ENCODE results near the gene USP19.

The USP19 gene, protein sequence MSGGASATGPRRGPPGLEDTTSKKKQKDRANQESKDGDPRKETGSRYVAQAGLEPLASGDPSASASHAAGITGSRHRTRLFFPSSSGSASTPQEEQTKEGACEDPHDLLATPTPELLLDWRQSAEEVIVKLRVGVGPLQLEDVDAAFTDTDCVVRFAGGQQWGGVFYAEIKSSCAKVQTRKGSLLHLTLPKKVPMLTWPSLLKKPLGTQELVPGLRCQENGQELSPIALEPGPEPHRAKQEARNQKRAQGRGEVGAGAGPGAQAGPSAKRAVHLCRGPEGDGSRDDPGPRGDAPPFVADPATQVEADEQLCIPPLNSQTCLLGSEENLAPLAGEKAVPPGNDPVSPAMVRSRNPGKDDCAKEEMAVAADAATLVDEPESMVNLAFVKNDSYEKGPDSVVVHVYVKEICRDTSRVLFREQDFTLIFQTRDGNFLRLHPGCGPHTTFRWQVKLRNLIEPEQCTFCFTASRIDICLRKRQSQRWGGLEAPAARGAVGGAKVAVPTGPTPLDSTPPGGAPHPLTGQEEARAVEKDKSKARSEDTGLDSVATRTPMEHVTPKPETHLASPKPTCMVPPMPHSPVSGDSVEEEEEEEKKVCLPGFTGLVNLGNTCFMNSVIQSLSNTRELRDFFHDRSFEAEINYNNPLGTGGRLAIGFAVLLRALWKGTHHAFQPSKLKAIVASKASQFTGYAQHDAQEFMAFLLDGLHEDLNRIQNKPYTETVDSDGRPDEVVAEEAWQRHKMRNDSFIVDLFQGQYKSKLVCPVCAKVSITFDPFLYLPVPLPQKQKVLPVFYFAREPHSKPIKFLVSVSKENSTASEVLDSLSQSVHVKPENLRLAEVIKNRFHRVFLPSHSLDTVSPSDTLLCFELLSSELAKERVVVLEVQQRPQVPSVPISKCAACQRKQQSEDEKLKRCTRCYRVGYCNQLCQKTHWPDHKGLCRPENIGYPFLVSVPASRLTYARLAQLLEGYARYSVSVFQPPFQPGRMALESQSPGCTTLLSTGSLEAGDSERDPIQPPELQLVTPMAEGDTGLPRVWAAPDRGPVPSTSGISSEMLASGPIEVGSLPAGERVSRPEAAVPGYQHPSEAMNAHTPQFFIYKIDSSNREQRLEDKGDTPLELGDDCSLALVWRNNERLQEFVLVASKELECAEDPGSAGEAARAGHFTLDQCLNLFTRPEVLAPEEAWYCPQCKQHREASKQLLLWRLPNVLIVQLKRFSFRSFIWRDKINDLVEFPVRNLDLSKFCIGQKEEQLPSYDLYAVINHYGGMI (N-terminal part only)

DNA sequence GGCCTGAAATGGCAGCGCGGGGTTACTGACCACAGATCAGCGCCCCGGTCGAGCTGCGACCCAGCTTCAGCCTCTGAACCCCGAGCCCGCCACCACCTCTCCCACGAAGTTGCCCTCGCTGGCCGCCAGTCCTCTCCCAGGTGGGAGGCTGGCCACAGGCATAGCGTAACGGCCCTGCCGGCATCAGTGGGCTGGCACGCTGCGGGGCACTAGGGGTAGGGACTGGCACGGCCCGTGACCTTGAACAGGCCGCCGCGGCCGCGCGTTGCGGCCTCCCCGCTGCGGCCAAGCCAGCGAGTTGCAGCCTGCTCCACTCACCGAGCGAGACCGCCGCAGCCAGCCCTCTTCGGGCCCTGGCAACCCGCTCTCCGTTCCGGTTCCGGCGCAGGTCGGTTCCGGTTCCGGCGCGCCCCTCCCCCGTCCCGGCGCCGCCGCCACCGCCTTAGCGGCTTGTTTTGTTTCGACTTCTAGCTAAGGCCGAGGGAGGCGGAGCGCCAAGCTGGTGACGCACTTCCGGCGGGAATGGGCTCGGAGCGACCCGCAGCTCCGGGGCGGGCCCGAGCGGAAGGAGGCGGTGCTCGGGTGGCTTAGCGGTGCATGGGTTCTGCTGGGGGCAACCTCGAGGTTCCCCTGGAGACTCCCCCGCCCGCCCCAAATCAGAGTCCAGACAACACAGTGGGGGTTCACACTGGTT lies at the start of gene USP19:
Gene USP19 (minus strand): TSS at position 386 of the 694 bp plus-strand sequence. CDS start 1,678 bp downstream, outside the sequence.
- DNase-seq (ENCODE audit: extremely low read depth in 1 of 2, low read depth in 1 of 2), result peak; percentile 84 to 87

DNA sequence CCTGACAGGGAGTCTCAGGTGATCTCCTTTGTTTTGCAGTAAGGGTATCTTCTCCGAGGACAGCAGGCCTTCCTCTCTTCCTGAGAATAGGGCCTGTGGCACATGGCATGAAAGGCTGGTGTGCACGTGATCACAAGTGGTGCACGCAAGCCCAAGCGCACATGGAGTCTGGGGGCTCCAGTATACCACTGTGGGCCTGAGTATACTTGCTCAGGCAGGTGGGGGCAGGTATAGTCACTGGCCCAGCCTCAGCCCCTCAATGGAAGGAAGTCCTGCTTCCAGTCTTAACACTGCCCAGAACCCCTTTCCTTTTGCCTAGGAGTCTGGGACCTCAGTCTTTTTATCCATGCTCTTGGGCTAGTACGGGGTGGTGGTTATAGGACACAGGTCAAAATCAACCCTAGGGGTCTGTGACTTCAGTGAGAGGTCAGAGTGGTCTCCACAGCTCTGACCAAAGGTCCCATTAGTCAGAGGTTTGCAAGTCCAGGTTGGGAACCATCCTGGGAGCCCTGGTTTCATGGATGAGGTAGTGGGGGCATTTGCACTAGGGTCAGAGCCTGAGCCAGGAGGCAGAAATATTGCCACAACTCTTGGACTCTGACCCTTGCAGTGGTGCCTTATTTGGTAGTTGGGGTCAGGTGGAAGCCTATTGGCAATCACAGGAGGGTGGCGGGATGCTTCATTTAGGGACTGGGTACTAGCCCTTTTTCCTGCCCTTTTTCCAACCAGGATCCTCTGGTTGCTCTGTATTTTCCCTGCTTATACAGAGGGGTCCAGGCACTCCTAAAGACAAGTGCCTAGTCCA lies 46.3 kb upstream of the USP19 start:
- no peak for DNase-seq (ENCODE audit: extremely low read depth in 1 of 2, low read depth in 1 of 2)

DNA sequence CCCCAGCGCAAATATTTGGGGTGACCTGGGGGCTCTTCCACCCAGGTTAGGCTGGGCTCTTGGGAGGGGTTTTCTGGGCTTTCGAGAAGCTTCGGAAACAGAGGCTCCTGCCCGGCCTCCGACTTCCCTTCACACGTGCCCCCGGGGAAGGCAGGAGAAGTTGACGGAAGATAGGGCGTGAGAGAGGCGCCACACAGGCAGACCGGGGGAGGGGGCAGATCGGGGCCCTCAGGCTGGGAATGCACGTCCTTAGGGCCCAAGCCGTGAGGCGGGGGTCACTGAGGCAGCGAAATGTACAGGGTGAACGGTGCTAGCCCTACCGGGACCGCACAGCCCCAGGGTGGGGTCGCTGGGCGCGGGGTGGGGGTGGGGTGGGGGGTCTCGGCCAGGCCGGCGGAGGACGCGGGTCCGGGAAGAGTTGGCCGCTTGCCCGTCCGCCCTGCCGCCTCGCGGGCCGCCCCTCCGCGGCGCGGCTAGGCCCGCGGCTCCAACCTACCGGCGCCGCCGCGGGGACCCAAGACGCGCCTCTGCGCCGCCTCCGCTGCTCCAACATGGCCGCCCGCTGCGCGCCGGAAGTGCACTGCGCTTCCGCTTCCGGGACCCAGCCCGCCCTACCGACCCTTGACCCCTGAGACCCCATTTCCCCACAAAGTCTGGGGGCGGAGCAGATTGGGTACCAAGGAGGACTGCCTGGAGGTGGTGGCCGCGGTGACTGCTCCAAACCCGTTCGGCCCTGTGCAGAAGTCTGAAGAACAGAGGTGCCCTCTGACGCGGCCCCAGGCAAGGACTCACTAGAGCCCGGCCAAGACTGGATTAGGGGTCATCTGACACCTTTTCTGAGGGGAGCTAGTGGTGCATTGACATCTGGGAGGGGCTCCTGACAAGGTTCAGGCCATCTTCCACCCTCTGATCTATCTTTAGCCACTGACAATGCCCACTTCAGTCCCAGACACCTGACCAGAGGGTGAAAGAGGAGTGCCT lies 45.4 kb upstream of the USP19 start, which contains the start of gene CCDC71:
Gene CCDC71 (minus strand): TSS at position 561 of the 981 bp plus-strand sequence. CDS start 2,123 bp downstream, outside the sequence.
- DNase-seq (ENCODE audit: extremely low read depth in 1 of 2, low read depth in 1 of 2), result peak; percentile 33 to 60

DNA sequence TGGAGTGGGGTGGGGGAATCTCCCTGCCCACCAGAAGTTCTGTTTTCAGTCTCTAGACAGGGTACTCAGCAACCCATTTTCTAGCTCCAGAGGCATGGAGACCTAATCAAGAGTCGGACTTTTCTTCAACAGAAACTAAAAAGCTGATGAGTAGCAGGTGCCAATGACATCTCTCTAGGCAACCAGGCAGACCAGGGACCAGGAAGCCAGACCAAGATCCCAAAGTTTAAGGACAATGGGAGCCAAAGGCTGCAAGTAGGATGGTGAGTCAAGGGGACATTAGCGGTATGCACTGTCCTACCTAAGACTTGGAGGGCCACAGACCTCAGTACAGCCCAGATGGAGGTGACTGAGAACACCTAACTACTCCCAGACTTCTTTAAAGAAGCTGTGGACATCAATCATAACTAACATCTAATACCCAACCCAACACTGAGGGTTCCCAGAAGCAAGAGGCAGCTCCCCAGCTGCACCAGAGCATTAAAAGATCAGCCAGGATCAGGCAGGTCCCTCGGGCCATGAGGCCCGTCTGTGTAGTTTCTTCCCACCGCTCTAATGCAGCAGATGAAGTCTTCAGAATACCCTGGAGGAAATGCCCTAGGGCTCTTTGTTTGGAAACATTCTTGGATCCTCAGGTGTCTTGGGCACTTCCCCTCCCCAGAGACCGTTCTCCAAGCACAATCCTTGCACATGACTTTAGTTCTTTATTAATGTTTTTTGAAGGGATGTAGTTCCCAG lies 44.5 kb upstream of the USP19 start:
- no peak for DNase-seq (ENCODE audit: extremely low read depth in 1 of 2, low read depth in 1 of 2)

DNA sequence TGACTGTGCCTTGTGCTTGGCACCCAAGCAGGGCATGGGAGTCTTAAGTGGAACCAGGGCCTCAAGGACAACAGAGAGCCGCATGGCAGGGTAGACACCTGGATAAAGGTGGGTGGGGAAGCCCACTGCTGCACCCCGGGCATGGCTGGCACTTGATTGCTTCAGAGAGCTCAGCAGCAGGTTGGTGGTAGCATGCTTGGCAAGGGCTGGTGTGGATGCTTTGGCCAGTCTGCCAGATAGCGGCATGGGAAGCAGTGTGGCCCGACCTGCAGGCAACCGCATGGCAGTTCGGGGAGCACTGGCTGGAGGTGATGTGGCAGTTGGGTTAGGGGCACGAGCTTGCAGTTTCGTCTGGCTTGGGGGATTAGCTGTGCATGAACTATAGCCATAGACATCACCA lies 43.0 kb upstream of the USP19 start:
- DNase-seq (ENCODE audit: extremely low read depth in 1 of 2, low read depth in 1 of 2), result no peak

DNA sequence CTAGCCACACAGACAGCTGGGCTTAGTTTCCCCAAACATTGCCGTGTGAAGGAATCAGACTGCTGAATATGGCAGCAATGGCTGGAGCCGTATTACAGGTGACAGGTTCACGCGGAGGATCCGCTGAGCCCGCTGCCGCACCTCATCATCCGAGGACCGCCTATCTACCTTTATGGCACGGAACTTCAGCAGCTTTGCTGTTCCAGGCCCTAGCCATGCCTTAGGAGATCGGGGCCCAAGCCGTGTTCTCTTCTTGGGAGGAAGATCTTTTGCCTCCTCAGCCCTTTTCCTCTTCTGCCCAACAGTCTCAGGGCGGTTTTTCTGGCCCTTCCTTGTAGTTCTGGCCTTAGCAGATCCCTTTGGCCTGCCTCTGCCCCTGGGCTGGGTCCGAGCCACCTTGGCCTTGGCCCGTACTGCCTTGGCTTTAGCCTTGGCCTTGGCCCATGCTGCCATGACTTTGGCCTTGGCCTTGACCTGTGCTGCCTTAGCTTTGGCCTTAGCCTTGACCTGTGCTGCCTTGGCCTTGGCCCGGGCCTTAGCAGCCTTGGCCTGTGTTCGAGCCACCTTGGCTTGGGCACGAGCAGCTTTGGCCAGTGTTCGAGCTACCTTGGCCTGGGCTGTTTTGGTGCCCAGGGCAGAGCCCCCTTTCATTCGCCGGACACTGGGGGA lies 42.3 kb upstream of the USP19 start:
- DNase-seq (ENCODE audit: extremely low read depth in 1 of 2, low read depth in 1 of 2), result no peak

DNA sequence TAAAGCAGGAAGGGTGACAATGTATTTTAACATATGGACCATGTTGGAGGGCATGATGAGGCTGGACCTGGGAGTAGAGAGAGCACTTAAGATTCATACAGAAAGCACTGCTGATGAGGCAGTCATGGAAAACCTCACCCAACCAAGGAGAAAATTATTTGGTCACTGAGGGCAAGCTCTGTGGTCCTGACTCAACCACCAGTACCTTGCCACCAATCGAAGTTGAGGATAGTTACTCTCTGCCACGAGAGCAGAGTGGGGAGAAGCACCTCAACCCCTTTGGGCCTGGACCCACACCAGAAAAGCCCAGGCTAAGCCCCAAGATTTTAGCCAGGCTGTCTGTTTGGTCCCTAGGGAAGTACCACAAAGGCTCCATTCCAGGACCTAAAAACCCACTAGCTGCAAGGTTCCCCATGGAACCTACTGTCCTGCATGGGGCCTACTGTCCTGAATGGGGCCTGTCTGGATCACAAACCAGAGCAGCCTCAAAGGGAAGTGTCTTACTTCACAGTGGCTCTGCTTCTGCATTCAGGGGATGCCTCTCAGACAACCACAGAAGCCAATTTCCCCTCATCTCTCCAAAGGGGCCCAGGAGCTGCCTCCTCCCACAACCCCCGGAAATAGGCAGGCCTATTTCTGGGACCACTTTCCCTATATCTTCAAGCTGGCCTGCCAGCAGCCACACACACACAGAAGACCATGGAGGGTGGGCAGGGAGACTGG lies 41.3 kb upstream of the USP19 start:
- no peak for DNase-seq (ENCODE audit: extremely low read depth in 1 of 2, low read depth in 1 of 2)

DNA sequence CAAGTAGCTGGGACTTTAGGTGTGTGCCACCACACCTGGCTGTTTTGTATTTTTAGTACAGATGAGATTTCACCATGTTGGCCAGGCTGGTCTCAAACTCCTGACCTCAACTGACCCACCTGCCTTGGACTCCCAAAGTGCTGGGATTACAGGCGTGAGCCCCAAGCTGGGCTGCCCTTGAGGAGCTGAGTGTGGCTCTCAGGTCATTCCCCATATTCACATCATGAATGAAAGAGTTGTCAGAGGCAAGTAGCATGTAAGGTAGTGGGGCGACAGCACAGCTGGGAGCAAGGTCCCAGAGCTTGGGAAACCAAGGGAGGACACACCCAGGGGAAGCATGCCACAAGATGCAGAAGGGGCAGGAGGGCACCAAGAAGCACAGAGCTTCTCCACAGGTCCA lies 40.6 kb upstream of the USP19 start:
- no peak for DNase-seq (ENCODE audit: extremely low read depth in 1 of 2, low read depth in 1 of 2)

DNA sequence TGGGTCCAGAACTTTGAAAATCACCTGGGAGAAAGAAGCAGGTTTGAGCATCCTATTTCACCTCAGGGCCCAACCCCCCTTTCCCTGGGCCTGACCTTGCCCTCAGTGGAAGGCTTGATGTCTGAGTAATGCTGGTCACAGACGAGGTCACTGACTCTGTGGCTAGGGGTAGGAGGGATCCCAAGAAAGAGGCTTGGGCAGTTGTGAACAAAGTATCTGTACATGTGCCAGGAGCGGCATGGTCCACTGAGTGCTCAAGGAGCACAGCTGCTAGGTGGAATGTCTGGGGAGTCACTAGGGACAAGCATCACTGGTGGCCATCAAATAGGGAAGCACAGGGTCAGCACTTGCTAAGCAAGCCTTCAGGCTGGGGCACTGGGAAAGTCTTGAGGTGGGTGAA lies 38.2 kb upstream of the USP19 start:
- DNase-seq (ENCODE audit: extremely low read depth in 1 of 2, low read depth in 1 of 2), result no peak

DNA sequence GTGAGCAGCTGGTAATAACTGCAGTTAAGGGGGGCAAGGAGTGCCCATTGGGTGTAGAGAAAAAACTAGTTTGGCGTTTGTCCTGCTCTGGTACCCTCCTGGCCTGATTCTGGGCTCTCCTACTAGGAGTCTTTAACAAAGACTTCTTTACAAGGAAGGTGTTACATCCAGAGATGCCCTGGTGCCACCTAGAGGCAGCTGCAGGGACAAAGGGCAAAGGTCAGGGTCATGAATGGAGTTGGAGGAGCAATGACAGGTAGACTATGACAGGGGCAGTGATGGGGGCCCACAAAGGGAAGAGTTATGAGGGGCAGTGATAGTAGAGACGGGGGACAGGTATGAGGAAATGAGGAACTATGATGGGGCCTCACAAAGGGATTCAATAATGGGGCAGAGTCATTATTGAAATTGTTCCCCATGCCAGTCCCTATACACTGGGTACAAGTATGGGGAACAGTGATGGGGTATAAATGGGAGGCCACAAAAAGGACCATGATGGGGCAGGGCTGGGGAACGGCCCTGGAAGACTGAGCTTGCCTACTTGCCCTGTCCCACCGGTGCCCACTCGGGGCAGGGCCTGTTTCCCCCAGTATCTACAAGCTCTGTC lies 37.6 kb upstream of the USP19 start:
- DNase-seq (ENCODE audit: extremely low read depth in 1 of 2, low read depth in 1 of 2), result peak; percentile 28 to 39

DNA sequence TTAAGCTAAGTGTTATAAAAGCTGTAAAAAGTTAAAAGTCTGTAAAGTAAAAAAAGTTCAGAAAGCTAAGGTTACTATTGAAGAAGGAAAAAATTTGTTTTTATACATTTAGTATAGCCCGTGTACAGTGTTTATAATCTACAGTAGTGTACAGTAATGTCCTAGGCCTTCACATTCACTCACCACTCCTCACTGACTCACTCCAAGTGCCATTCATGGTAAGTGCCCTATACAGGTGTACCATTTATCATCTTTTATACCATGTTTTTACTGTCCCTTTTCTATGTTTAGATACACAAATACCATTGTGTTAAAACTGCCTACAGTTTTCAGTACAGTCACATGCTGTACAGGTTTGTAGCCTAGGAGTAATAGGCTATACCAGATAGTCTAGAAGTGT lies 36.7 kb upstream of the USP19 start:
- no peak for DNase-seq (ENCODE audit: extremely low read depth in 1 of 2, low read depth in 1 of 2)

DNA sequence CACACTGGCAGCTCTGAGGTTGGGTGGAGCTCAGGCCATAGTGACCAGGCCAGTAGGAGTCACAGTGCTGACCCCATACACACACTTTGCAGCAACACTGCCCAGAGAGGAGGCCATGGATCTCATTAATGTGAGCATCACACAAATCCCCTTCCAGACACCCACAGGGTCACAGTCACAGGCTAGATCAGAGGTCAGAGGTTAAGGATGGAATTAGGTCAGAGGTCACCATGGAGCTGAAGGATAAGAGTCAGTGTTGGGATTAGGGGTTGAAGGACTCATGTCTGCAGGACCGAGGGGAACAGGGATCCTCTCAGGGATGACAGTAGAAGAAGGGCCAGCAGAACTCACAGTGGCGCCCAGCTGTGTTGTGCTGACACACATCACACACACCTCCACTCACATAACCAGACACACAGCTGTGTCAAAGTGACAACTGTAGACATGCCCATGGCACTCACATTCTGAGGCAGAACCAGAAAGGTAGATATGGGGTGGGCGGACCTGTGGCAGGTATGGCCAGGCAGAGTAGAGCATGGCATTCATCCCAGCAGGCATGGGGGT lies 32.8 kb upstream of the USP19 start:
- no peak for DNase-seq (ENCODE audit: extremely low read depth in 1 of 2, low read depth in 1 of 2)

DNA sequence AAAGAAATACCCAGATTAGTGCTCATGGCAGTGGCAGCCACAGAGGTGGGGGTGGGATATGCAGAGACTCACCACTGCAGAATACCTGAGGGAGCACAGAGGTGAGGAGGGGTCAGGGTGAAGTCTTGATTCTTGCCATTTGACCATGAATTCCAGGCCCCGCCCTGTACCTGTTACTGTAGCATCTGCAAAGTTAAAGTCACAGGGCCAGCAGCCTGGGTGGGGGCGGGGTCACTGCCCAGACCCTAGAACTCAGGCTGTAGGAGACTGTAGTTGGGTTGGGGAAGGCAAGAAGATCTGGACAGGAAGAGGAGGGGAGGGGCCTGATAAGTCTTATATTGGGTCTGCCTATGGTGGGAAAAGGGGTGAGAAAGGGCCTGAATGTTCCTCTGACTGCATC lies 31.0 kb upstream of the USP19 start:
- DNase-seq (ENCODE audit: extremely low read depth in 1 of 2, low read depth in 1 of 2), result no peak

DNA sequence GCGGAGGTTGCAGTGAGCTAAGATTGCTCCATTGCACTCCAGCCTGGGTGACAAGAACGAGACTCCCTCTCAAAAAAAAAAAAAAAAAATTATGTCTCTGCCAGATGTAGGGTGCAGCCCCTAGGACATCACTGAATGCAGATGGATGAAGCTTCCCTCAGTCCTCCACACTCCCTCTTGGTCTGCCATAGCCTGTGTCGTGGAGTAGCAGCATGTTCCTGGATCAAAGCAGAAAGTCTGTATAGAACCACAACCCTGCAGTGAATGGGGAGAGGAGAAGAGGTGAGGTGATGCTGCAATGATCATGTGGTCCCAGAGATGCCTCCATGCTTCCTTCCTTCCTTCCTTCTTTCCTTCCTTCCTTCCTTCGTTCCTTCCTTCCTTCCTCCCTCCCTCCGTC lies 27.5 kb upstream of the USP19 start:
- no peak for DNase-seq (ENCODE audit: extremely low read depth in 1 of 2, low read depth in 1 of 2)

DNA sequence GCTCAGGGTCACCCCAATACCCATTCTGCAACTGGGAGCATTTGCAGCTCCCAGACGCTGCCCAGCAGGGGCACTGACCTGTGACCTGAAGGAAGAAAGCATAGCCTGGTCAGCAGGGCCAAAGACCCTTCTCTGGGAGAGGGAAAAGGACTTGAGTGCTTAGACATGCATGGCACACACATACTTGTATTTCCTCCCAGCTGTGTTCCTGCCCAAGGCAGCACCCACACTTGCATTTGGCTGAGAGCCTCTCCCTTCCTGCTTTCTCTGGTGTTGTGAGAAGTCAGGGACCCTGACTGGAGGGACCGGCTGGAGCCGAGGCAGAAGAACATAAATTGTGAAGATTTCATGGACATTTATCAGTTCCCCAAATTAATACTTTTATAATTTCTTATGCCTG lies 19.5 kb upstream of the USP19 start:
- DNase-seq (ENCODE audit: extremely low read depth in 1 of 2, low read depth in 1 of 2), result no peak

DNA sequence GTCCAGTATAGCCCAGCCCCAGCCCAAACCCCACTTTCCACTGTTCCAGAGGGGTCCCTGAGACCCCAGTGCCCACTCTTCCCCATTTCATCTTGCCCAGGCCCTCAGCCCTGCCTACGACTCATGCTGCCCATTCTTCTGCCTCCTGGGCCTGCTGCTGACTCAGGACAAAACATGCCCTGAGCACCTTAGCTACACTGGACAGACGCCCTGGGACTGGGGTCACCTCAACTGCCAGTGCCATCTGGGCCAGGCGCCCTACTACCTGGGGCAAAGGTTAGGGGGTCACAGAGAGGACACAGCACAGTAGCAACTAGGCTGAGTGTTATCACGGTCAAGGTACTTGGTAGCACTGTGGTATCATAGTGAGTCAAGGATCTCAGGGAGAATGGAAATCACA lies 14.9 kb upstream of the USP19 start:
- no peak for DNase-seq (ENCODE audit: extremely low read depth in 1 of 2, low read depth in 1 of 2)
